Measurements from ENCODE around the gene FBXL14. TPM values are rescaled to one million over a fixed set of nuclear protein-coding genes. Genes with fewer than 3 reads are reported as not detected.

The FBXL14 gene
- 3.3 and 3.9 TPM in 2 replicates for polyA plus RNA-seq (2013)

DNA sequence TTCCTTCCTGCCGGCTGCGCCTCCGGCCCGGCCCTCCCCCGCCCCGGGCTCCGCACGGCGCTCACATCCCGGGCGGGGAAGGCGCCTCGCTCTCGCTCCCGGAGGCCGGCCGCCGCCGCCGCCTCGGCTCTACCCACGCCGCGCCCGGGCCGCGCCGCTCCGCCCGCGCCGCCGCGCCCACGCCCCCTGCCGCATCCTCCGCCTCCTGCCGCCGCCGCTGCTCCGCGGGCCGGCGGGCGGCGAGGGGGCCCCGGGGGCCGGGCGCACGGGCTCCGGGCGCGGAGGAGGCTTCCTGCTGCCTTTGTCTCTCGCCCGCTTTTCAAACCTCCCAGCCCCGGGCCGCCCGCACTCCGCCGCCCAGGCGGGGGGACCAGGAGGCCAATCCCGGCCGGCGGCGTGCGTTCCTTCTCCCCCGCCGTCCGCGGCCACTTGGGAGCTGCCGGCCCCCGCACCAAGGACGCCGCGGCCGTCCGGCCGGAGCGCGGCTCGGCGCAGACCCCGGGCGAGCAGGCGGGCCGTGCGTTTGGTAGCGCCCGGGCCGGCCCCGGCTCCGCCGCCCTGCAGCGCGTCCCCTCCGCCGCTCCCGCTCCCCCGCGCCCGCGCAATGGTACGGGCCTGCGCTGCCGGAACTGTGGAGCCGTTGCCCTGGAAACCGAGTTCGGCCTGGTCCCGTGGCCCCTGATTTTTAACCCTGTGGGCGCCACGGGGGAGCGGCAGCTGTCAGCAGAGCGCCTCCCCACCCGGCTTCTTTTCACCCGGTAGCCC is at the start of gene FBXL14:
TSS of gene FBXL14 (minus strand) at position 321 of the 765 bp plus-strand sequence. CDS start 515 bp downstream, outside the sequence.
- peak within 1 kb of the TSS; percentile 4 for H2BK120ac ChIP-seq (ENCODE audit: insufficient read depth, low read length, poor library complexity)
- no peak within 1 kb of the TSS for H2AK5ac ChIP-seq (ENCODE audit: low read length)
- peak within 1 kb of the TSS; percentile 85 for H2BK5ac ChIP-seq (ENCODE audit: low read depth, low read length, poor library complexity)
- H4K12ac ChIP-seq (ENCODE audit: low read depth, low read length) = no peak within 1 kb of the TSS
- peak within 1 kb of the TSS; percentile 70 for H3K23ac ChIP-seq (ENCODE audit: low read length)
- H3K4me2 ChIP-seq (ENCODE audit: low read length) = peak within 1 kb of the TSS; percentile 95
- peaks cover 7% of the 10 kb centered on the region for H3K79me1 ChIP-seq (ENCODE audit: low read length)
- peaks cover 15 to 26% of the 10 kb centered on the region in 2 experiments for H3K4me1 ChIP-seq (ENCODE audit: control insufficient read depth in 1 of 2, insufficient read depth in 2 of 2, low read length in 2 of 2)
- H3K4ac ChIP-seq (ENCODE audit: low read depth, low read length) = no peak within 1 kb of the TSS
- no peaks in the 10 kb centered on the region for H3K9me3 ChIP-seq (ENCODE audit: insufficient read depth, low read depth, low read length)
- peak within 1 kb of the TSS; percentile 74 for H2AFZ ChIP-seq (ENCODE audit: insufficient read depth, low read length, poor library complexity)
- no peaks in the 10 kb centered on the region for H3K27me3 ChIP-seq (ENCODE audit: insufficient read depth, low read length)
- H3K4me3 ChIP-seq (ENCODE audit: low read depth, low read length) = peak within 1 kb of the TSS; percentile 79
- H2BK12ac ChIP-seq (ENCODE audit: low read length) = peak within 1 kb of the TSS; percentile 15
- peak within 1 kb of the TSS; percentile 57 for H3K18ac ChIP-seq (ENCODE audit: low read length)
- peaks cover 3% of the 10 kb centered on the region for H3K79me2 ChIP-seq (ENCODE audit: control insufficient read depth, insufficient read depth, low read length, poor library complexity)
- peak within 1 kb of the TSS; percentile 73 for H4K8ac ChIP-seq (ENCODE audit: low read depth, low read length)
- peak; percentile 80 to 90 for DNase-seq
- peak within 1 kb of the TSS; percentile 91 for H3K27ac ChIP-seq (ENCODE audit: low read depth, low read length)
- peak within 1 kb of the TSS; percentile 54 for H3K14ac ChIP-seq (ENCODE audit: low read length)
- peak within 1 kb of the TSS; percentile 82 for H4K91ac ChIP-seq (ENCODE audit: low read depth, low read length)
- no CpG with 5 or more reads among the region's 115 CpGs for WGBS (ENCODE audit: extremely low coverage, insufficient coverage, insufficient read length)
- H3K36me3 ChIP-seq (ENCODE audit: control insufficient read depth in 1 of 2, insufficient read depth in 2 of 2, low read length in 2 of 2) = peaks cover 0 to 2% of the 10 kb centered on the region in 2 experiments
- H3K9ac ChIP-seq (ENCODE audit: low read length) = peak within 1 kb of the TSS; percentile 79

DNA sequence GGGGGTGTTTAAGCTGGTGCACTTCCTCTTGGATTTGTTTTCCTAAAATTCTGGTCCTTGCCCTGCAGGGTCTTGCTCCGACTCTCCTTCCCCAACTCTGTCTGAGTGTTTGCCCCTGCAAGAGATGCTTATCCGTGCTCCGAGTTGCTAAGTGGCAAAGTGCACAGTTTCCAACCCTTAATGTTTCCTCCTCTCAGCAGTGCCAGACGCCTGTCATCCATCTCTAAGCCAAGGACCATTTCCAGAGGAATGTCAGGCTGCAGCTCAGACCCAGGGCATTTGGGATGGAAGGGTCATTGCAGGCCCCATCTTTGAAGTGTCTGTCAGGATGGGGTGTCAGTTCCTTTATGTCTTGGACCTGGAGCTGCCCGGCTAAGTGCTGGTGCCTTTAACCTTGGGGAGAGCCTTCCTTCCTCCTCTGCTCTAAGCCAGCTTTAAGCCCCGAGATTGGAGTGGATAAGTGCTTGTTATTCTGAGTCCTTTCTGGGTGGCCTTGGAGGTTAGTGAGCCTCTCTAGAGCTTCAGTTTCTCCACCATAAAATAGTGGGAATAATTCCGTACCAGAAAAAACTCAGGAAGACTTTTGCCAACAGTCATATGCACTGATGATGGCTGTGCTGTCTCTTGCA is 49.6 kb upstream of the FBXL14 start:
- no peaks in the 10 kb centered on the region for H3K27me3 ChIP-seq (ENCODE audit: insufficient read depth, low read length)
- peaks cover 21 to 28% of the 10 kb centered on the region in 2 experiments for H3K36me3 ChIP-seq (ENCODE audit: control insufficient read depth in 1 of 2, insufficient read depth in 2 of 2, low read length in 2 of 2)
- no peak overlapping the region for H3K27ac ChIP-seq (ENCODE audit: low read depth, low read length)
- H2BK12ac ChIP-seq (ENCODE audit: low read length) = no peak overlapping the region
- no peak overlapping the region for H2AK5ac ChIP-seq (ENCODE audit: low read length)
- DNase-seq = no peak
- no peak overlapping the region for H3K4me3 ChIP-seq (ENCODE audit: low read depth, low read length)
- no peaks in the 10 kb centered on the region for H3K79me1 ChIP-seq (ENCODE audit: low read length)
- H4K8ac ChIP-seq (ENCODE audit: low read depth, low read length) = no peak overlapping the region
- no peak overlapping the region for H3K4ac ChIP-seq (ENCODE audit: low read depth, low read length)
- no peak overlapping the region for H2BK5ac ChIP-seq (ENCODE audit: low read depth, low read length, poor library complexity)
- no CpG with 5 or more reads among the region's 7 CpGs for WGBS (ENCODE audit: extremely low coverage, insufficient coverage, insufficient read length)
- no peak overlapping the region for H4K12ac ChIP-seq (ENCODE audit: low read depth, low read length)
- H3K9me3 ChIP-seq (ENCODE audit: insufficient read depth, low read depth, low read length) = no peaks in the 10 kb centered on the region
- peaks cover 2 to 3% of the 10 kb centered on the region in 2 experiments for H3K4me1 ChIP-seq (ENCODE audit: control insufficient read depth in 1 of 2, insufficient read depth in 2 of 2, low read length in 2 of 2)
- H2BK120ac ChIP-seq (ENCODE audit: insufficient read depth, low read length, poor library complexity) = no peak overlapping the region
- no peak overlapping the region for H3K18ac ChIP-seq (ENCODE audit: low read length)
- H3K79me2 ChIP-seq (ENCODE audit: control insufficient read depth, insufficient read depth, low read length, poor library complexity) = no peaks in the 10 kb centered on the region
- no peak overlapping the region for H3K9ac ChIP-seq (ENCODE audit: low read length)
- H3K23ac ChIP-seq (ENCODE audit: low read length) = no peak overlapping the region
- H2AFZ ChIP-seq (ENCODE audit: insufficient read depth, low read length, poor library complexity) = no peak overlapping the region
- no peak overlapping the region for H3K4me2 ChIP-seq (ENCODE audit: low read length)
- no peak overlapping the region for H3K14ac ChIP-seq (ENCODE audit: low read length)
- H4K91ac ChIP-seq (ENCODE audit: low read depth, low read length) = no peak overlapping the region

- no peak overlapping the region for H3K23ac ChIP-seq (ENCODE audit: low read length)
- H3K9ac ChIP-seq (ENCODE audit: low read length) = no peak overlapping the region
- no peak overlapping the region for H3K27ac ChIP-seq (ENCODE audit: low read depth, low read length)
- H2AFZ ChIP-seq (ENCODE audit: insufficient read depth, low read length, poor library complexity) = no peak overlapping the region
- no peak overlapping the region for H4K12ac ChIP-seq (ENCODE audit: low read depth, low read length)
- no peak overlapping the region for H2BK5ac ChIP-seq (ENCODE audit: low read depth, low read length, poor library complexity)
- H4K8ac ChIP-seq (ENCODE audit: low read depth, low read length) = no peak overlapping the region
- no peak overlapping the region for H3K4me2 ChIP-seq (ENCODE audit: low read length)
- no peak overlapping the region for H4K91ac ChIP-seq (ENCODE audit: low read depth, low read length)
- H3K4me3 ChIP-seq (ENCODE audit: low read depth, low read length) = no peak overlapping the region
- no peak overlapping the region for H3K14ac ChIP-seq (ENCODE audit: low read length)
- no peaks in the 10 kb centered on the region for H3K79me2 ChIP-seq (ENCODE audit: control insufficient read depth, insufficient read depth, low read length, poor library complexity)
- no peak overlapping the region for H3K18ac ChIP-seq (ENCODE audit: low read length)
- H2BK12ac ChIP-seq (ENCODE audit: low read length) = no peak overlapping the region
- H3K79me1 ChIP-seq (ENCODE audit: low read length) = no peaks in the 10 kb centered on the region
- H2AK5ac ChIP-seq (ENCODE audit: low read length) = no peak overlapping the region
- DNase-seq = no peak
- H3K9me3 ChIP-seq (ENCODE audit: insufficient read depth, low read depth, low read length) = no peaks in the 10 kb centered on the region
- H2BK120ac ChIP-seq (ENCODE audit: insufficient read depth, low read length, poor library complexity) = no peak overlapping the region
- H3K36me3 ChIP-seq (ENCODE audit: control insufficient read depth in 1 of 2, insufficient read depth in 2 of 2, low read length in 2 of 2) = peaks cover 21 to 31% of the 10 kb centered on the region in 2 experiments
- no peaks in the 10 kb centered on the region for H3K27me3 ChIP-seq (ENCODE audit: insufficient read depth, low read length)
- no peaks in the 10 kb centered on the region for H3K4me1 ChIP-seq (ENCODE audit: control insufficient read depth in 1 of 2, insufficient read depth in 2 of 2, low read length in 2 of 2)
- H3K4ac ChIP-seq (ENCODE audit: low read depth, low read length) = no peak overlapping the region
- WGBS (ENCODE audit: extremely low coverage, insufficient coverage, insufficient read length) = no CpG with 5 or more reads among the region's 9 CpGs
Observed at GRCh38 chr12:1643043-1643442, 48.7 kb upstream of the FBXL14 start.

DNA sequence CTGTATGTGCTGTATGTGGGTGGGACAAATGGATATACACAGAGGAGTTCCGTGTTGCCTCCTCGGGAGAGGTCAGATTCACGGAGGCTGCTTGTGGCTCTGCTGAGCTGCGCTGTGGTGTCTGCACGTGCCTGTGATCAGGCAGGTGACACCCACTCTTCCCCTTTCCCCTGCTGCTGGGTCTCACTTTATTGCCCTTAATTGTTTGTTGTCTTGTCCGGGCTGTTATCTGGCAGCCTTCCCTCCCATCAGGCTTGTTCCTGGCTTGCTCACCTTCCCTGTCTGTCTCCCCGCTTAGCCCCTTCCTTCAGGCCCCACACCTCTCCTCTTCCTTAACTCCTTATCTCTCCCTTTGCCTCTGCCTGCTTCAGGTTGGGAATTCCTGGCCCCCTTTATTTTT is 48.1 kb upstream of the FBXL14 start:
- no CpG with 5 or more reads among the region's 7 CpGs for WGBS (ENCODE audit: extremely low coverage, insufficient coverage, insufficient read length)
- no peak overlapping the region for H3K4me2 ChIP-seq (ENCODE audit: low read length)
- H3K27ac ChIP-seq (ENCODE audit: low read depth, low read length) = no peak overlapping the region

More for the DNA sequence above, 48.1 kb upstream of the FBXL14 start:
- Histone ChIP-seq H2AK5ac (ENCODE audit: low read length) (no peak overlapping the region), H3K27me3 (ENCODE audit: insufficient read depth, low read length) (no peaks in the 10 kb centered on the region), H3K4me1 (ENCODE audit: control insufficient read depth in 1 of 2, insufficient read depth in 2 of 2, low read length in 2 of 2) (no peaks in the 10 kb centered on the region), H3K79me2 (ENCODE audit: control insufficient read depth, insufficient read depth, low read length, poor library complexity) (no peaks in the 10 kb centered on the region), H4K91ac (ENCODE audit: low read depth, low read length) (no peak overlapping the region), H3K18ac (ENCODE audit: low read length) (no peak overlapping the region), H2BK12ac (ENCODE audit: low read length) (no peak overlapping the region), H3K9me3 (ENCODE audit: insufficient read depth, low read depth, low read length) (no peaks in the 10 kb centered on the region), H3K14ac (ENCODE audit: low read length) (no peak overlapping the region), H3K23ac (ENCODE audit: low read length) (no peak overlapping the region), H4K8ac (ENCODE audit: low read depth, low read length) (no peak overlapping the region), H2AFZ (ENCODE audit: insufficient read depth, low read length, poor library complexity) (no peak overlapping the region), H4K12ac (ENCODE audit: low read depth, low read length) (no peak overlapping the region), H2BK5ac (ENCODE audit: low read depth, low read length, poor library complexity) (no peak overlapping the region), H3K4me3 (ENCODE audit: low read depth, low read length) (no peak overlapping the region), H3K9ac (ENCODE audit: low read length) (no peak overlapping the region), H2BK120ac (ENCODE audit: insufficient read depth, low read length, poor library complexity) (no peak overlapping the region), H3K36me3 (ENCODE audit: control insufficient read depth in 1 of 2, insufficient read depth in 2 of 2, low read length in 2 of 2) (peaks cover 21 to 31% of the 10 kb centered on the region in 2 experiments), H3K4ac (ENCODE audit: low read depth, low read length) (no peak overlapping the region), H3K79me1 (ENCODE audit: low read length) (no peaks in the 10 kb centered on the region)
- DNase-seq = no peak

Data from trophoblast cell (in vitro differentiated cells and primary cell).